Gastrocnemius medialis (tissue), 4 donors: Measurements from ENCODE around the gene HK2. TPM values are rescaled to one million over a fixed set of nuclear protein-coding genes. Genes with fewer than 3 reads are reported as not detected.
A peak's percentile ranks its signal among the peaks of the same experiment; 100 is the strongest.

Source experiments
- ATAC-seq, 2 donors: fragments of 150-250 bp; one replicate each; pipeline ENCODE4 v1.9.1; 2016
- DNase-seq, 2 donors: peaks; one replicate each; pipeline ENCODE4 v3.0.0-alpha.2; 2019
- H3K27ac ChIP-seq, 4 donors: fragments of 200-600 bp; sonication (generic); 1 replicate in 1 of 4; 2 replicates in 3 of 4; pipeline ENCODE4 v1.5.1; 2016 to 2018; ENCODE audit warnings: mild to moderate bottlenecking in 2 of 4, moderate library complexity in 1 of 4
- H3K27me3 ChIP-seq, 3 donors: fragments of 200-600 bp; sonication (generic) in 2 of 3; 1 replicate in 1 of 3; 2 replicates in 2 of 3; pipeline versions ENCODE4 v1.5.1 to v1.6.0; 2016 to 2019; ENCODE audit warnings: mild to moderate bottlenecking in 1 of 3, moderate library complexity in 1 of 3
- H3K36me3 ChIP-seq, 2 donors: fragments of 200-600 bp; sonication (generic) in 1 of 2; one replicate each; pipeline ENCODE4 v1.5.1; 2017 to 2018
- H3K4me1 ChIP-seq, 2 donors: fragments of 200-600 bp; sonication (generic) in 1 of 2; one replicate each; pipeline ENCODE4 v1.5.1; 2016 to 2017; ENCODE audit warnings: mild to moderate bottlenecking in 2 of 2
- H3K4me3 ChIP-seq, 4 donors: fragments of 200-600 bp; sonication (generic) in 3 of 4; 1 replicate in 1 of 4; 2 replicates in 3 of 4; pipeline ENCODE4 v1.5.1; 2016 to 2019; ENCODE audit warnings: mild to moderate bottlenecking in 2 of 4
- H3K9me3 ChIP-seq, 3 donors: fragments of 200-600 bp; sonication (generic) in 2 of 3; 1 replicate in 1 of 3; 2 replicates in 2 of 3; pipeline ENCODE4 v1.5.1; 2016 to 2019
- CTCF ChIP-seq, 5 experiments: fragments of 450-650 bp in 3 of 5; fragments of 200-600 bp in 2 of 5; sonication (generic) in 2 of 5; IDR thresholded peaks in 4 of 5; conservative IDR thresholded peaks in 1 of 5; 1 replicate in 4 of 5; 2 replicates in 1 of 5; pipeline ENCODE4 v1.5.1; 2016 to 2019; ENCODE audit warnings: antibody characterized with exemption in 5 of 5, mild to moderate bottlenecking in 3 of 5, moderate library complexity in 3 of 5
- POLR2A ChIP-seq, 2 donors: fragments of 450-650 bp; IDR thresholded peaks; one replicate each; pipeline ENCODE4 v1.6.1; 2017; ENCODE audit warnings: antibody characterized with exemption in 2 of 2, mild to moderate bottlenecking in 2 of 2, moderate library complexity in 2 of 2
- in situ Hi-C, 4 donors: fragments of 200-750 bp; cut with MboI; loops; one replicate each; pipeline versions ENCODE4 v1.15.0 to v1.8.0; 2017; ENCODE audit warnings: low sequenced_read_pairs in 4 of 4
- intact Hi-C: fragments of 100-400 bp; cut with DNase I; formaldehyde crosslinking; loops from one replicate; pipeline ENCODE4 v1.15.1; 2023; ENCODE audit warnings: low total_unique reads
- total RNA-seq, 4 donors: library from RNA; depleted of rRNA; stranded (reverse); fragments of >200 nt; gene quantifications; one replicate each; pipeline versions ENCODE4 v1.1.0 to v1.2.3, GENCODE V29; 2016

HK2 gene
- total RNA-seq, 4 donors from 2014 or later = 18.1 to 57.6 (median 42.1) TPM

DNA sequence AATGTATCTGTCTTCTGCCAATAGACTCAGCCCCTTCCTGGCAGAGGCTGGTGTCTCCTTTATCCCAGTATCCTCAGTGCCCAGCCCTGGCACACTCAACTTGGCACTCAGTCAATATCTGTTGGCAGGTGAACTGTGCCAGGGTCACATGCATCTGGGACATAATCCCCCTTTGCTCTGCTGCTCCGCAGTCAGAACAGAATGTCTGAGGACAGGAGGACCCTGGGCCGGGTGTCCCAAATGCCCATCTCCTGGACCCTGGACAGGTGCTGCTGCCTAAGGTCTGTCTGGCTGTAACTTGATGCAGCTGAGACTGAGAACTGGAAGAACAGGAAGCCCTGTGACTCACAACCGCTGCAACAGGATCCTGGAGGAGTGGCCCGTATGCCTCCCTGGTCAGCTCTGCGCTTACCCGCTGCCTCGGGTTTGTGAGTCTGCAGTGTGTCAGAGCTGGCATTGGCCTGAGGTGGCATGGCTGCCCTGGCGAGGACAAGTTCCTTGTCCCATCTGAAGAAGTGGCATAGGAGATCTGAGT lies 11.4 kb downstream of the HK2 start:
- H3K4me3 ChIP-seq = peak overlapping the region in 1 of 4 donors; percentile 19
- DNase-seq (peak; percentile 96 to 98), ATAC-seq (peak; percentile 86 to 91)
- peak; percentile 78 to 86 for TF ChIP-seq POLR2A (IDR thresholded peaks at IDR 0.05)
- no peak for TF ChIP-seq CTCF (IDR thresholded peaks at IDR 0.05 in 4 of 5, conservative IDR thresholded peaks at IDR 0.05 in 1 of 5)
- H3K9me3 ChIP-seq = no peaks in the 10 kb centered on the region
- H3K27me3 ChIP-seq = no peaks in the 10 kb centered on the region
- in situ Hi-C loops (loop anchor here in 1 of 4 donors (25.0 kb wide), 1 partner anchor 383 kb away; the partner anchor contains the start of genes INO80B, MOGS, MRPL53 and WBP1), intact Hi-C loops (no loop called here)
- H3K4me1 ChIP-seq = peaks cover 69 to 88% of the 10 kb centered on the region in 2 donors
- H3K27ac ChIP-seq = peak overlapping the region; percentile 86 to 98 (median 94)
- no peaks in the 10 kb centered on the region for H3K36me3 ChIP-seq

- Histone ChIP-seq H3K27me3 (no peaks in the 10 kb centered on the region), H3K9me3 (no peaks in the 10 kb centered on the region), H3K27ac (peak overlapping the region; percentile 86 to 98 (median 94)), H3K4me3 (peak overlapping the region in 2 of 4 donors; percentile 10 to 19), H3K36me3 (no peaks in the 10 kb centered on the region), H3K4me1 (peaks cover 67 to 95% of the 10 kb centered on the region in 2 donors)
- in situ Hi-C loops (loop anchor here in 1 of 4 donors (25.0 kb wide), 1 partner anchor 384 kb away; the partner anchor contains the start of genes INO80B, MOGS, MRPL53 and WBP1), intact Hi-C loops (no loop called here)
- ATAC-seq = no peak
- no peak for TF ChIP-seq POLR2A (IDR thresholded peaks at IDR 0.05)
- TF ChIP-seq CTCF (IDR thresholded peaks at IDR 0.05 in 4 of 5, conservative IDR thresholded peaks at IDR 0.05 in 1 of 5) = no peak
- DNase-seq = no peak
These were observed 12.1 kb downstream of the HK2 start for GRCh38 chr2:74845991-74846390.

DNA sequence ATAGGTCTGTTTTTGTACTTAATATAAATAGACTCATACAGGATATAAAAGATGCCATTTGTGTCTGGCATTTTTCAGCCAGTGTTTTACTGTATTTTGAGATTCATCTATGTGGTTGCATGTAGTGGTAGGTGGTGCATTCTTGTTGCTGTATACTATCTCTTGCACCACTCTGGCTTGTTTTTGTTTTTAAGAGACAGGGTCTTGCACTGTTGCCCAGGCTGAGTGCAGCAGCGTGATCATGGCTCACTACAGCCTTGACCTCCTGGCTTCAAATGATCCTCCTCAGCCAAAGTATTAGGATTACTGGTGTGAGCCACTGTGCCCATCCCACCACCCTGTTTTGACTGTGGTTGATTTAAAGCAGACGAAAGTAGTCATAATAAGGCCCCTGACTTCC lies 12.6 kb downstream of the HK2 start:
- TF ChIP-seq POLR2A (IDR thresholded peaks at IDR 0.05) (no peak), CTCF (IDR thresholded peaks at IDR 0.05 in 4 of 5, conservative IDR thresholded peaks at IDR 0.05 in 1 of 5) (no peak)
- DNase-seq = no peak

DNA sequence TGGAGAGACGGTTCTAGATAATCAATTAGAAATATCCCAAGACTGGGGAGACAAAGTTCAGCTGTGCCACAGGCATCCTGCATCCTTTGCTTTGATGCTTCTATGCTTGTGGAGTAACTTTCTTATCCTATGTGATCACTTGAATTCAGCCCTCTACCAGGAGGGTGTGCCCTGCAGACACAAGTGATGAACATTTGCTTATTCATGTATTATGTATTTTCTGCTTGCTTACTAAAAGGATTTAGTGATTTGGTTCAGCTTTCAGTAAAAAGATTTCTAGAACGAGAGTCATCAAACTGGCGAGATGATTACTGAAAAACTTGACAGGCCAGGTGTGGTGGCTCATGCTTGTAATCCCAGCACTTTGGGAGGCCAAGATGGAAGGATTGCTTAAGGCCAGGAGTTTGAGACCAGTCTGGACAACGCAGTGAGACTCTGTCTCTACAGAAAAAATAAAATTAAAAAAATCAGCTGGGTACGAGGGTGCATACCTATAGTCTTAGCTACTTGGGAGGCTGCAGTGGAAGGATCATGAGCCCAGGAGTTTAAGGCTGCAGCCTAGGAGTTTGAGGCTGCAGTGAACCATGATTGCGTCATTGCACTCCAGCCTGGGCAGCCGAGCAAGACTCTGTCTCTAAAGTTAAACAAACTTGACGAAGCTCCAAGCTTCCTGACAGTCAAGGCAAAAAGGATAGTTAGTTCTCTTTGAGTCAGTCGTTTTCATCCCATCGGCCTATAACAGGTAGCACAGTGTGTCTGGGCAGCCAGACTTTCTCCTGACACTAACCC lies 13.3 kb downstream of the HK2 start:
- in situ Hi-C loops = loop anchor here in 1 of 4 donors (25.0 kb wide), 1 partner anchor 385 kb away; the partner anchor contains the start of genes INO80B, MOGS, MRPL53 and WBP1
- H3K4me1 ChIP-seq = peaks cover 61 to 92% of the 10 kb centered on the region in 2 donors
- H3K27me3 ChIP-seq = no peaks in the 10 kb centered on the region

More for the DNA sequence above, 12.6 kb downstream of the HK2 start:
- Histone ChIP-seq H3K4me1 (peaks cover 62 to 97% of the 10 kb centered on the region in 2 donors), H3K27ac (peak overlapping the region; percentile 86 to 98 (median 94)), H3K9me3 (no peaks in the 10 kb centered on the region), H3K4me3 (no peak overlapping the region), H3K27me3 (no peaks in the 10 kb centered on the region), H3K36me3 (no peaks in the 10 kb centered on the region)
- in situ Hi-C loops = loop anchor here in 1 of 4 donors (25.0 kb wide), 1 partner anchor 384 kb away; the partner anchor contains the start of genes INO80B, MOGS, MRPL53 and WBP1
- no peak for ATAC-seq
- intact Hi-C loops = no loop called here

More for the DNA sequence above, 13.3 kb downstream of the HK2 start:
- Histone ChIP-seq H3K36me3 (no peaks in the 10 kb centered on the region), H3K27ac (peak overlapping the region; percentile 86 to 98 (median 94)), H3K9me3 (no peaks in the 10 kb centered on the region), H3K4me3 (no peak overlapping the region)
- no peak for DNase-seq
- ATAC-seq = no peak
- no peak for TF ChIP-seq CTCF (IDR thresholded peaks at IDR 0.05 in 4 of 5, conservative IDR thresholded peaks at IDR 0.05 in 1 of 5)
- TF ChIP-seq POLR2A (IDR thresholded peaks at IDR 0.05) = no peak
- intact Hi-C loops = no loop called here
